ENCODE results near the gene SPOCK2. TPM values are rescaled to one million over a fixed set of nuclear protein-coding genes. Genes with fewer than 3 reads are reported as not detected.

The SPOCK2 gene
- total and polyA plus RNA-seq, 2 of the 13 experiments (the other 11 are each of a cell fraction or from before 2014, with no cell fraction given): 8.6 to 30.6 TPM

DNA sequence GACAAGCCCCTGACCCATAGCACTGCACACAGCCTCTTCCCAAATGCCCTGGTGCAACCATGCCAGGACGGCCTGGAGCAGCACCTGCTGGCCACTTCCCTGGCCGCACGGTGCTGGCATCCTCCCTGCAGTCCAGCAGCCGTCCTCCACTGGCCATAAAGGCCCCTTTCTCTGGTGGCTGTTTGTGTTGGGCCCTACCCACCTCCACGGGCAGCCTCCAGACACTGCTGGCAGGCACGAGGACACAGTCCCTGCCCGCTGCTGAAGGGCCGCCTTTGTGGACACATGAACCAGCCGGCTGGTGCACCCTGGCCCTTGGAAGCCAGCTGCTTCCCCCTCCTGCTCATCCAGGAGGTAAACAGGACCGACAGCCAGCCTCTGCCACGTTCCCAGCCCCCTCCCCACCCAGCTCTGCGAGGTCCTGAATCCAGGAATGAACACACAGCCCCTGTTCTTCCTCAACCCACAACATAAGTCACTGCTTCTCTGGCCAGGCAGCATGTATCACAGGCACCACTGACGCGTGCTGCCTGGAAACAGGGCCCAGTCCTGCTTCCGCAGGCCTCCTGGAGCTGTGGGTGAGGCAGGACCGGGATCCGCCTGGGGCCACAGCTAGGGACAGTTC is 43.8 kb downstream of the SPOCK2 start (continued):
- TF ChIP-seq, protein P1, sequence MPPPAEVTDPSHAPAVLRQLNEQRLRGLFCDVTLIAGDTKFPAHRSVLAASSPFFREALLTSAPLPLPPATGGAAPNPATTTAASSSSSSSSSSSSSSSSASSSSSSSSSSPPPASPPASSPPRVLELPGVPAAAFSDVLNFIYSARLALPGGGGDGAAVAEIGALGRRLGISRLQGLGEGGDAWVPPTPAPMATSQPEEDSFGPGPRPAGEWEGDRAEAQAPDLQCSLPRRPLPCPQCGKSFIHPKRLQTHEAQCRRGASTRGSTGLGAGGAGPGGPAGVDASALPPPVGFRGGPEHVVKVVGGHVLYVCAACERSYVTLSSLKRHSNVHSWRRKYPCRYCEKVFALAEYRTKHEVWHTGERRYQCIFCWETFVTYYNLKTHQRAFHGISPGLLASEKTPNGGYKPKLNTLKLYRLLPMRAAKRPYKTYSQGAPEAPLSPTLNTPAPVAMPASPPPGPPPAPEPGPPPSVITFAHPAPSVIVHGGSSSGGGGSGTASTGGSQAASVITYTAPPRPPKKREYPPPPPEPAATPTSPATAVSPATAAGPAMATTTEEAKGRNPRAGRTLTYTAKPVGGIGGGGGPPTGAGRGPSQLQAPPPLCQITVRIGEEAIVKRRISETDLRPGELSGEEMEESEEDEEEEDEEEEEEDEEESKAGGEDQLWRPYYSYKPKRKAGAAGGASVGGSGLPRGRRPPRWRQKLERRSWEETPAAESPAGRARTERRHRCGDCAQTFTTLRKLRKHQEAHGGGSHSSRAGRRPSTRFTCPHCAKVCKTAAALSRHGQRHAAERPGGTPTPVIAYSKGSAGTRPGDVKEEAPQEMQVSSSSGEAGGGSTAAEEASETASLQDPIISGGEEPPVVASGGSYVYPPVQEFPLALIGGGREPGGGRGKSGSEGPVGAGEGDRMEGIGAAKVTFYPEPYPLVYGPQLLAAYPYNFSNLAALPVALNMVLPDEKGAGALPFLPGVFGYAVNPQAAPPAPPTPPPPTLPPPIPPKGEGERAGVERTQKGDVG (CRISPR knock-in tag; IDR thresholded peaks at IDR 0.05; ENCODE audit: borderline replicate concordance): peak; percentile 71; the same call in 1 of the 2 replicates
- no peak for TF ChIP-seq XBP1 (CRISPR knock-in tag; IDR thresholded peaks at IDR 0.05)
- TF ChIP-seq BRCA1 (CRISPR knock-in tag; IDR thresholded peaks at IDR 0.05): no peak
- no peak for TF ChIP-seq HES4 (CRISPR knock-in tag; IDR thresholded peaks at IDR 0.05; ENCODE audit: borderline replicate concordance)
- no peak for TF ChIP-seq TOE1 (CRISPR knock-in tag; IDR thresholded peaks at IDR 0.05)
- TF ChIP-seq, protein P2, sequence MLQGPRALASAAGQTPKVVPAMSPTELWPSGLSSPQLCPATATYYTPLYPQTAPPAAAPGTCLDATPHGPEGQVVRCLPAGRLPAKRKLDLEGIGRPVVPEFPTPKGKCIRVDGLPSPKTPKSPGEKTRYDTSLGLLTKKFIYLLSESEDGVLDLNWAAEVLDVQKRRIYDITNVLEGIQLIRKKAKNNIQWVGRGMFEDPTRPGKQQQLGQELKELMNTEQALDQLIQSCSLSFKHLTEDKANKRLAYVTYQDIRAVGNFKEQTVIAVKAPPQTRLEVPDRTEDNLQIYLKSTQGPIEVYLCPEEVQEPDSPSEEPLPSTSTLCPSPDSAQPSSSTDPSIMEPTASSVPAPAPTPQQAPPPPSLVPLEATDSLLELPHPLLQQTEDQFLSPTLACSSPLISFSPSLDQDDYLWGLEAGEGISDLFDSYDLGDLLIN (CRISPR knock-in tag; IDR thresholded peaks at IDR 0.05; ENCODE audit: borderline replicate concordance): no peak
- TF ChIP-seq ZNF431 (CRISPR knock-in tag; IDR thresholded peaks at IDR 0.05; ENCODE audit: borderline replicate concordance, low read depth): no peak
- no peak for TF ChIP-seq ADNP (CRISPR knock-in tag; IDR thresholded peaks at IDR 0.05)
- no peak for TF ChIP-seq SMYD3 (CRISPR knock-in tag; IDR thresholded peaks at IDR 0.05)
- TF ChIP-seq, protein P3, sequence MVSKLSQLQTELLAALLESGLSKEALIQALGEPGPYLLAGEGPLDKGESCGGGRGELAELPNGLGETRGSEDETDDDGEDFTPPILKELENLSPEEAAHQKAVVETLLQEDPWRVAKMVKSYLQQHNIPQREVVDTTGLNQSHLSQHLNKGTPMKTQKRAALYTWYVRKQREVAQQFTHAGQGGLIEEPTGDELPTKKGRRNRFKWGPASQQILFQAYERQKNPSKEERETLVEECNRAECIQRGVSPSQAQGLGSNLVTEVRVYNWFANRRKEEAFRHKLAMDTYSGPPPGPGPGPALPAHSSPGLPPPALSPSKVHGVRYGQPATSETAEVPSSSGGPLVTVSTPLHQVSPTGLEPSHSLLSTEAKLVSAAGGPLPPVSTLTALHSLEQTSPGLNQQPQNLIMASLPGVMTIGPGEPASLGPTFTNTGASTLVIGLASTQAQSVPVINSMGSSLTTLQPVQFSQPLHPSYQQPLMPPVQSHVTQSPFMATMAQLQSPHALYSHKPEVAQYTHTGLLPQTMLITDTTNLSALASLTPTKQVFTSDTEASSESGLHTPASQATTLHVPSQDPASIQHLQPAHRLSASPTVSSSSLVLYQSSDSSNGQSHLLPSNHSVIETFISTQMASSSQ (IDR thresholded peaks at IDR 0.05; ENCODE audit: low read depth): no peak
- TF ChIP-seq, protein P3 (CRISPR knock-in tag; IDR thresholded peaks at IDR 0.05; ENCODE audit: borderline replicate concordance): peak; percentile 42; the same call in 1 of the 2 replicates
- TF ChIP-seq, protein P4, sequence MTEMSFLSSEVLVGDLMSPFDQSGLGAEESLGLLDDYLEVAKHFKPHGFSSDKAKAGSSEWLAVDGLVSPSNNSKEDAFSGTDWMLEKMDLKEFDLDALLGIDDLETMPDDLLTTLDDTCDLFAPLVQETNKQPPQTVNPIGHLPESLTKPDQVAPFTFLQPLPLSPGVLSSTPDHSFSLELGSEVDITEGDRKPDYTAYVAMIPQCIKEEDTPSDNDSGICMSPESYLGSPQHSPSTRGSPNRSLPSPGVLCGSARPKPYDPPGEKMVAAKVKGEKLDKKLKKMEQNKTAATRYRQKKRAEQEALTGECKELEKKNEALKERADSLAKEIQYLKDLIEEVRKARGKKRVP (CRISPR knock-in tag; IDR thresholded peaks at IDR 0.05): no peak
- TF ChIP-seq CEBPB (IDR thresholded peaks at IDR 0.05; ENCODE audit: borderline replicate concordance, low read depth, low read length): no peak
- TF ChIP-seq RNF2 (conservative IDR thresholded peaks at IDR 0.05; ENCODE audit: low read depth): peak; percentile 77; the same call in 1 of the 2 replicates
- TF ChIP-seq, protein P5, sequence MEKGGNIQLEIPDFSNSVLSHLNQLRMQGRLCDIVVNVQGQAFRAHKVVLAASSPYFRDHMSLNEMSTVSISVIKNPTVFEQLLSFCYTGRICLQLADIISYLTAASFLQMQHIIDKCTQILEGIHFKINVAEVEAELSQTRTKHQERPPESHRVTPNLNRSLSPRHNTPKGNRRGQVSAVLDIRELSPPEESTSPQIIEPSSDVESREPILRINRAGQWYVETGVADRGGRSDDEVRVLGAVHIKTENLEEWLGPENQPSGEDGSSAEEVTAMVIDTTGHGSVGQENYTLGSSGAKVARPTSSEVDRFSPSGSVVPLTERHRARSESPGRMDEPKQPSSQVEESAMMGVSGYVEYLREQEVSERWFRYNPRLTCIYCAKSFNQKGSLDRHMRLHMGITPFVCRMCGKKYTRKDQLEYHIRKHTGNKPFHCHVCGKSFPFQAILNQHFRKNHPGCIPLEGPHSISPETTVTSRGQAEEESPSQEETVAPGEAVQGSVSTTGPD (CRISPR knock-in tag; IDR thresholded peaks at IDR 0.05): no peak
- no peak for TF ChIP-seq ZNF556 (CRISPR knock-in tag; IDR thresholded peaks at IDR 0.05; ENCODE audit: borderline replicate concordance)
- no peak for TF ChIP-seq NFYC (CRISPR knock-in tag; IDR thresholded peaks at IDR 0.05)
- no peak for TF ChIP-seq ZNF720 (CRISPR knock-in tag; IDR thresholded peaks at IDR 0.05)
- TF ChIP-seq ZNF567 (CRISPR knock-in tag; IDR thresholded peaks at IDR 0.05; ENCODE audit: borderline replicate concordance): peak; percentile 47; the same call in 1 of the 2 replicates

Measured in HepG2 (cell line).